NCI-H2081 treated with DMSO at 0.1 percent for 48 hours (cell line): ENCODE data around the gene AQP9.

ENCODE experiments used
- DNase-seq: peaks from one replicate; lab custom pipeline; 2025; lab: John Stamatoyannopoulos, UW

AQP9 gene

DNA sequence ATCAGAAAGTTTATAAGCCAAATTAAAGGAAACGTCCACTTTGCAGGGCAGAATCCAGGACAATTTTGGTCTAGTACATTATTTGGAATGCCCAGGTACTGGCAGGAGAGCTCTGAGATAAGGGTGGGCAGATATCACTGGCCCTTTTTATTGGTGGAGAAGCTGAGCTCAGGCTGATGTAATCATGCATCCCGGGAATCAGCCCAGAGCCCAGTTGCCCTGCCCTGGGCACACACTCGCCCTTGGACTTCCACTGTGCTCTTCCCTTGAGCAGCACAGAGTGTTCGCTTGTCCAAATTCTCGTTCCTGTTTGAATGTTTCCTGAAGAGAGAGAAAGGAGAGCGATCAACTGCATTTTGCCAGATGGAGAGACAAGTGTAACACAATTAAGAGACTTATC lies 3.7 kb downstream of the AQP9 start:
- no peak for DNase-seq

- no peak for DNase-seq
These were observed 4.8 kb downstream of the AQP9 start for GRCh38 chr15:58142827-58143461.

DNA sequence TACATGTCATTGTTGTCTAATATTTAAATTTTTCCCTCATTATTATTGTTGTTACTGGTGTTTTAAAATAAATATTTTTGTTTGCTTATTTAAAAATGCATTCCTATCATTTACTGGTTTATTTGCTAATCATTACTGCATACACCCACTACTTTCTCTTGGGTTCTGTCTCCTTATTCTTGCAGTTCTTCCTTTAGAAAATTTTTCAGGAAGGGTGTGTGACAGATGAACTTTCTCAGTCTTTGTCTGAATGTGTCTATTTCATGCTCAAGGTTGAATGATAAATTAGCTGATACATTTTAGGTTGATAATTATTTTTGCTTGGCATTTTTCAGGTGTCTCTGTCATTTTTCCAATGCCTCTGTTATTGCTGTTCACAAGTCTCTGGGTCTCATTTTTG lies 7.4 kb downstream of the AQP9 start:
- DNase-seq, result no peak

DNA sequence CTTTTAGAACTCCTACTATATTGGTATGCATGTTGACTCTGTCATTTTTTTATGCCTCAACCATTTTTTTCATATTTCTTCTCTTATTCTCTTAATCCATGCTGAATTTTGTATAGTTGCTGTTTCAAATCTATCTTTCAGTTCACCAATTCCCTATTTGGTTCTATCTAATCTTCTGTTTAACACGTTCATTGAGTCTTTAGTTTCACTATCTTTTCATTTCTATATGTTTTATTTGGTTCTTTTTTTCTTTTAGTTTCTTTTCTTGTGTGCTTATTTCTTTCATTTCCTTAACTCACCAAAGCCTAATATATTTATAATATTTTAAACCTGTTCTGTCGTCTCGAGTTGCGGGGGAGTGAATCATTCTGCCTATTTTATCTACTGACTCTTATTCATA lies 8.0 kb downstream of the AQP9 start:
- no peak for DNase-seq

DNA sequence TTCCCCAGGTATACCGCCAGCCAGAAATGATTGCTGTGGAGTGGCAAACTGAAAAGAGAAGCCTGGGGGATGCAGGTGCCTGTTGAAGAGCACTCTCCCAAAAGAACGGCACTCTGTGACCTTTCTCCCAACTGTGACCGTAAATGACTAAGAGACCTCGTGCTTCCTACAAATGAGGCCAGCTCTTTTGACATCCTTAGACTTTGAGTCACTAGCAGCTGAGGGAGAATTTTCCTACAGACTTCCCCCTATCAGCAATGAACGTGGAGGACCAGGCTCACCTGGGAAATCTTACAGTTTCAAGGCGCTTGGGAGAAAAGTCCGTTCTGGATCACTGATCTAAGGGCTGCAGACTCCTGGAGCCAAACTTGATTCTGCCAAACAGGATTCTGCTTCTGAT lies 8.6 kb downstream of the AQP9 start:
- DNase-seq, result no peak

- no peak for DNase-seq
These were observed 9.0 kb downstream of the AQP9 start for GRCh38 chr15:58147171-58147611.

DNA sequence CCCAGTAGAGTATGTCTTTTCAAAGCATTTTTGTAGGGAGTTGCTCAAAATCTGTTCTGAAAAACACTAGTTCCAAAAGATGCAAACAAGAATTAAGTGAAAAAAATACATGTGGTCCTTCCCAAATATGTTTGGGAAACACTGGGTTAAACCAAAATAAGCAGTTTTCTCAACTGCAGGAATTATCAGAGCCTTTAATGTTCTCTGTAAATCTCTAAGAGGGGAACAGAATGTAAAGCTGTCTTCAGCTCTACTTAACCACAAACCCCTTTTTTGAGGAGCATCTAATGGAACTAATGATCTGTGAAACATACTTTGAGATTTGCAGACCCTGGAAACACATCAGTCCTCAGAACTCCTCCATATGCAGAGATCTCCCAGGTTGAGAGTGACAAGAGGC lies 9.9 kb downstream of the AQP9 start:
- DNase-seq, result no peak

DNA sequence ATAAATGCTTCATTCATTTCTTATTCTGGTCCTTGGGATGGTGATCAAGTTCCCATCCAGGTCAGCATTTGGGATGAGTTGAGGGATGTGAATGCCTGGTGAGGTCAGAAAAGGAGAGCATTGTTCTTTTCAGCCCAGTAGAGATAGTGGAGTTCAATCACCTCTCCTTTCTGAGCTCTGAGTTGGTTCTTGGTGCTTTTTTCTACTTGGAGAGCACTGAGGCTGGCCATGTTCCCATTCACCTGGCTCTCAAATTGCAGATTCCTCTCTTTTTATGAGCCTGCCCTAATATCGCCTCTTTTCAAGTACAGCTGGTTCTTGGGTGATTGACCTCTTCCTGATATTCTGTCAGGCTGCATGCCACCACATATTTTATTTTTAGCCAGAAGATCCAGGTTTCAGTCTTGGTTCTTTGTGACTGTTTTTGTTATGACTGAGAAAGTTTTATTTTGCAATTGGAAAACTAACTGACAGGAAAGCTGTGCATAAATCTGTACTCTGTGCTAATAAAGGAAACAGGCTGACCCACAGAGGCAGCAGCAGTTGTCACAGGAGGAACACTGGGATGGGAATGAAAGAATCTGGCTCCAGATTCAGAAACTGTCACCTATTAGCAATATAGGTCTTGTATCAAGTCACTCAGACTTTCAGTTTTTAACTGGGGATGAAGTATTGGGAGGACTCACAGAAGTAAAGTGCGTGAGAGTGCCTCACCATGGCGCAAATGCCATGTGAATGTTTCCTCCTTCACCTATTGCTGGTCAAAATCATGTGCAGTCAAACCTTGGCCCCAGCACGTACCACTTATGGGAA lies 10.7 kb downstream of the AQP9 start:
- no peak for DNase-seq

GRCh38 chr15:58154769-58155168 lies 16.6 kb downstream of the AQP9 start:
- no peak for DNase-seq

GRCh38 chr15:58159827-58160386 lies 21.7 kb downstream of the AQP9 start:
- DNase-seq, result no peak

- no peak for DNase-seq
These were observed 23.3 kb downstream of the AQP9 start for GRCh38 chr15:58161436-58161930.

DNA sequence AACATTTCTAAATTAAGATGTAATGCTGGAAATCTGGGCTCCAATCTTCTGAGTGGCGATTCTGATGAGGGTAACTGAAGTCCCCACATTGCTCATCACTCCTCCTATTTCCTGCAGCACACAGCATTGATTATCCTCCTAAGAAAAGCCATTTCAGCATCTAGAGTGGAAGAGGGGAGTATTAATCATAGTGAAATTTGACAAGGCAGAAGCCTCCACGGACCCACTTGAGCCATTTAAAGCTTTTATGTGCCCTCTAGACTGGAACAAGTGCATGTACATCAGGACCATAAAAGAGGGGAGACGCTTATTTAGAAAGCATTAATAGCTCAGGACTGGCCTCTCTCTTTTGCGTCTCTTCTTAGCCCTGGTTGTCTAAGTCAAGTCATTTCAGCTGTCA lies 25.8 kb downstream of the AQP9 start:
- no peak for DNase-seq

GRCh38 chr15:58164926-58165325 lies 26.7 kb downstream of the AQP9 start:
- DNase-seq, result no peak

GRCh38 chr15:58165661-58166060 lies 27.5 kb downstream of the AQP9 start:
- DNase-seq, result no peak

GRCh38 chr15:58167095-58167691 lies 29.0 kb downstream of the AQP9 start:
- DNase-seq, result no peak

DNA sequence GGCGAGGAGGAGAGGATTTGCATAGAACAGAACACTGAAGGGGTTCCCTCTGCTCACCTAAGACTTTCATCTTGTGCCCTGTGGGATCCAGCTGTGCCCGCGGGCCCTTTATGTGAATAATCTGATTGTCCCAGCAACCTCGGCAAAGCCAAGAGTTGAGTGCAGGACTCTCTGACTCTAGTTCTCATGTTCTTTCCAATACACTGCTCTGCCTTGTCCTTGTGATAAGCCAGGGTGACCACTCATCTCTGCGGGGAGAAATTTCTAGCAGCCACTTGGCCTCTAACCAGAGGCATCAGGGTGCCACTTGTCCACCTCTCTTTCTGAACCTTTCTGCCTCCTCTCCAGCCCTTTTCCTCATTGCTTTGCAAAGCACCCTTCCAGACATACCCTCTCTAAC lies 31.8 kb downstream of the AQP9 start:
- no peak for DNase-seq

DNA sequence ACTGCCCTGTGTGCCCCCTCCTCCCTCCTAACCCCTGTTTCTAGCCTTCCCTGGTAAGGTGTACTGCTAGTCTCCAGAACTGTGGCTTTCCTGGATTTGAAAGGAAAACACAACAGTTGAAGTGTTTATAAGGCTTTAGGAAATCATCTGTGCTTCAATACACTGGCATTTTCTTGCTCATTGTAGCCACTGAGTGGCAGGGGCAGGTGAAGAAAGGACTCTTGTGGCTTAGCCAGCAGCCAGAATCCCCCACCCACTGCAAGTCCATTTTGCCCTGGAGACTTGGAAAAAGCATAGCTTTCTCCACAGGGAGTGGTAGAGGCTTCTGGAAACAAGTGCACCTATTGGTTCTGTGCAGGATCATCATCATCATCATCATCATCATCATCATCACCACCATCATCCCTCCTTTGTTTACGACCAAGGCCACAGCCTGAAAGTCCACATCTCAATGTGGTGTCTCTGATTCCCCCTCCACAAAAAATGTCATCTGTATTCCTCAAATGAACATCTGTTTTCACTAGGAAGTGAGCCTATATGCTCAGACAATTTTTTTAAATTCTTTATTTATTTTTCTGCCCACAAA lies 33.4 kb downstream of the AQP9 start:
- no peak for DNase-seq

DNA sequence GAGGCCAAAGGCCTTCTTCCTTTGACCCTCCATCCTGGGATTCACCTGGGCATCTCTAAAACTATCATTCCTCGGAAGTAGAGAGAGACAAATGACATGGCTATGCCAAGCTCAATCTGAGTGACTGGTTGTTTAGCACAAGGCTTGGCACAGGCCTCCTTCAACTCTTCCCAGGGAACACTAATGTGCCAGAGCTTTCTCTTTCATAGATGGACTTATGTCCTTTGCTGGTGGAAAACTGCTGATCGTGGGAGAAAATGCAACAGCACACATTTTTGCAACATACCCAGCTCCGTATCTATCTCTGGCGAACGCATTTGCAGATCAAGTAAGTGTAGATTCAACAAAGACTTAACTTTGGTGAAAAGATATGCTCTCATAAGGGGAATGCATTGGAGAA lies 36.5 kb downstream of the AQP9 start:
- DNase-seq, result no peak

DNA sequence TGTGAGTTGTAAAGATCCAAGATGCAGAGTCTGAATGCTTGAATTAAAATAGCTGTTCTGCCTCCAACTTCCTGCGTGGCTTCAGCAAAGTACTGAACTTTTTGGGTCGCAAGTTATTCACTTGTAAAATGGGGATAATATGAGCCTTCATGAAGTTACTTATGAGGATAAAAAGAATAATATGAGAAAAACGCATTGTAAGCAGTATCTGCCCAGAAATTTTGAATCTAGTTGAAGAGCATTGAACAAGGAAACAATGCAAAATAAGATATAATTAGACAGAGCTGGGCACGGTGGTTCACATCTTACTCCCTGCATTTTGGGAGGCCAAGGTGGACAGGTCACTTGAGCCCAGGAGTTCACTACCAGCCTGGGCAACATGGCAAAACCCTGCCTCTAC lies 37.8 kb downstream of the AQP9 start:
- DNase-seq, result no peak

DNA sequence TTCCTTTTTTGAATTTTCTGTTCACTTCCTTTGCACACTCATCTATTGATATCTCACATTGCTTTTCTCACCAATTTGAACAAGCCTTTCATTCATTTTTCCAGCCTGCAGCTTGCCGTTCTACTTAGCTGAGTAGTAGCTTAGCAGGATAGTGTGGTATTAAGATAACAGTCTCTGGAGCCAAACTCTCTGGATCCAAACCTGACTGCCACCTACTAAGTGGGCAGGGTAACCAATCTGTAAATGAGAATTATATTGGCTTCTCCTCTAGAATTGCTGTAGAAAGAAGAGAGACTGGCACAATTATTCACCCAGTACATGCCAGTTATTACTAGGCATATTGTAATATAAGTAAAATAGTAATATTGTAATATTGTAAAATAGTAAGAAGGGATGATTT lies 40.5 kb downstream of the AQP9 start:
- DNase-seq, result no peak

GRCh38 chr15:58179206-58179605 lies 41.0 kb downstream of the AQP9 start:
- DNase-seq, result no peak

DNA sequence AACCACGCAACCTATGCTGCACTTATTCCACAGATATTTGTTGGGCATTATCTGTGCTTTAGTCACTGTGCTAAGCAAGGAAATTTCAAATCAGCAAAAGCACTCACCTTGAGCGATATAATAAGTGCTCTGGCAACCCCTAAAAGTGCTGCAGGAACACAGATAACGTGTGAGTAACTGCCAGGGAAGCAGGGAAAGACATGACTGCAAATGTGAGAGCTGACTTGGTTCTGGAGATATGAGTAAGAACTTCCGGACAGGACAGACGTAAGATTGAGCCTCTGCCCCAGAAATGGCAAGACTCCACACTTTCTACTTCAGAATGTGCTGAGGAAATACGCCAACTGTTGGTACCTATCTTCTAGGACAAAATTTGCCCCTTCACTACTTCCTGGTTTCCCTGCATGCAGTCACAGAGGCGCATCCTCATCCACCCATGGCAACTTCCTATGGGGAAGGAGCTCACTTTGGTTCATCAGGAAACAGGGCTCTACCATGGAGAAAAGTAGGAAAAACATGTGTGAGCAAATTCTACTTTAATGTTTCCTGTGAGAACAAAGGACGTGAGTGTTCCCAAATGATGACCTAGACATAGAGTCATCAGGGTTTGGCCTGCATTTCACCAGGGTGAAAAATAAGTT lies 41.7 kb downstream of the AQP9 start:
- DNase-seq, result no peak
